Neutrophil (primary cell): ENCODE results near the gene UBB.
A peak's percentile ranks its signal among the peaks of the same experiment; 100 is the strongest.

Source experiments
- H3K27ac ChIP-seq: fragments of 200-600 bp; sonication (generic); 2 replicates; pipeline ENCODE4 v1.5.1; 2016; ENCODE audit warnings: mild to moderate bottlenecking, moderate library complexity
- H3K27me3 ChIP-seq: fragments of 200-600 bp; sonication (generic); 2 replicates; pipeline ENCODE4 v1.6.0; 2016; ENCODE audit warnings: mild to moderate bottlenecking
- H3K36me3 ChIP-seq: fragments of 200-600 bp; sonication (generic); 2 replicates; pipeline ENCODE4 v1.5.1; 2017
- H3K4me1 ChIP-seq, 2 experiments: fragments of 200-600 bp in 1 of 2; sonication (generic) in 1 of 2; 1 replicate in 1 of 2; 2 replicates in 1 of 2; pipeline versions ENCODE4 v1.5.1 to v1.6.1; 2013 to 2016; ENCODE audit warnings: low read depth in 1 of 2, low read length in 1 of 2, mild to moderate bottlenecking in 1 of 2, moderate library complexity in 1 of 2; ENCODE audit not compliant: control insufficient read depth in 1 of 2, insufficient read depth in 1 of 2
- H3K4me3 ChIP-seq, 2 experiments: fragments of 200-600 bp in 1 of 2; sonication (generic) in 1 of 2; 1 replicate in 1 of 2; 2 replicates in 1 of 2; pipeline ENCODE4 v1.5.1; 2013 to 2016; ENCODE audit warnings: low read depth in 1 of 2, low read length in 1 of 2, mild to moderate bottlenecking in 1 of 2, moderate library complexity in 1 of 2
- H3K9me3 ChIP-seq: fragments of 200-600 bp; sonication (generic); 2 replicates; pipeline ENCODE4 v1.5.1; 2016
- TF ChIP-seq, protein P1 (sequence below): fragments of 200-600 bp; sonication (generic); IDR thresholded peaks from 2 replicates; pipeline ENCODE4 v1.5.1; 2016; ENCODE audit warnings: antibody characterized with exemption

The UBB gene

DNA sequence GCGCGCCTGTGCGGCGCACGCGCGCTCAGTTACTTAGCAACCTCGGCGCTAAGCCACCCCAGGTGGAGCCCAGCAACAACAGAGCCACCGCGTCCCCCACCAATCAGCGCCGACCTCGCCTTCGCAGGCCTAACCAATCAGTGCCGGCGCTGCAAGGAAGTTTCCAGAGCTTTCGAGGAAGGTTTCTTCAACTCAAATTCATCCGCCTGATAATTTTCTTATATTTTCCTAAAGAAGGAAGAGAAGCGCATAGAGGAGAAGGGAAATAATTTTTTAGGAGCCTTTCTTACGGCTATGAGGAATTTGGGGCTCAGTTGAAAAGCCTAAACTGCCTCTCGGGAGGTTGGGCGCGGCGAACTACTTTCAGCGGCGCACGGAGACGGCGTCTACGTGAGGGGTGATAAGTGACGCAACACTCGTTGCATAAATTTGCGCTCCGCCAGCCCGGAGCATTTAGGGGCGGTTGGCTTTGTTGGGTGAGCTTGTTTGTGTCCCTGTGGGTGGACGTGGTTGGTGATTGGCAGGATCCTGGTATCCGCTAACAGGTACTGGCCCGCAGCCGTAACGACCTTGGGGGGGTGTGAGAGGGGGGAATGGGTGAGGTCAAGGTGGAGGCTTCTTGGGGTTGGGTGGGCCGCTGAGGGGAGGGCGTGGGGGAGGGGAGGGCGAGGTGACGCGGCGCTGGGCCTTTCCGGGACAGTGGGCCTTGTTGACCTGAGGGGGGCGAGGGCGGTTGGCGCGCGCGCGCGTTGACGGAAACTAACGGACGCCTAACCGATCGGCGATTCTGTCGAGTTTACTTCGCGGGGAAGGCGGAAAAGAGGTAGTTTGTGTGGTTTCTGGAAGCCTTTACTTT is at the start of gene UBB:
TSS of gene UBB (plus strand) at position 452 of the 856 bp plus-strand sequence. CDS start 817 bp downstream, outside the sequence.
- no peaks in the 10 kb centered on the region for H3K9me3 ChIP-seq
- peaks cover under 1% of the 10 kb centered on the region for H3K27me3 ChIP-seq
- H3K36me3 ChIP-seq: peaks cover 17% of the 10 kb centered on the region
- peak within 1 kb of the TSS; percentile 81 for H3K27ac ChIP-seq
- TF ChIP-seq, protein P1, sequence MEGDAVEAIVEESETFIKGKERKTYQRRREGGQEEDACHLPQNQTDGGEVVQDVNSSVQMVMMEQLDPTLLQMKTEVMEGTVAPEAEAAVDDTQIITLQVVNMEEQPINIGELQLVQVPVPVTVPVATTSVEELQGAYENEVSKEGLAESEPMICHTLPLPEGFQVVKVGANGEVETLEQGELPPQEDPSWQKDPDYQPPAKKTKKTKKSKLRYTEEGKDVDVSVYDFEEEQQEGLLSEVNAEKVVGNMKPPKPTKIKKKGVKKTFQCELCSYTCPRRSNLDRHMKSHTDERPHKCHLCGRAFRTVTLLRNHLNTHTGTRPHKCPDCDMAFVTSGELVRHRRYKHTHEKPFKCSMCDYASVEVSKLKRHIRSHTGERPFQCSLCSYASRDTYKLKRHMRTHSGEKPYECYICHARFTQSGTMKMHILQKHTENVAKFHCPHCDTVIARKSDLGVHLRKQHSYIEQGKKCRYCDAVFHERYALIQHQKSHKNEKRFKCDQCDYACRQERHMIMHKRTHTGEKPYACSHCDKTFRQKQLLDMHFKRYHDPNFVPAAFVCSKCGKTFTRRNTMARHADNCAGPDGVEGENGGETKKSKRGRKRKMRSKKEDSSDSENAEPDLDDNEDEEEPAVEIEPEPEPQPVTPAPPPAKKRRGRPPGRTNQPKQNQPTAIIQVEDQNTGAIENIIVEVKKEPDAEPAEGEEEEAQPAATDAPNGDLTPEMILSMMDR: peak; percentile 21
- H3K4me3 ChIP-seq: peak within 1 kb of the TSS; percentile 73 to 74
- H3K4me1 ChIP-seq: peaks cover 8 to 11% of the 10 kb centered on the region in 2 experiments

GRCh38 chr17:16338391-16338790 is 42.5 kb upstream of the UBB start:
- Histone ChIP-seq H3K36me3 (no peaks in the 10 kb centered on the region), H3K27ac (no peak overlapping the region), H3K27me3 (no peaks in the 10 kb centered on the region), H3K9me3 (no peaks in the 10 kb centered on the region), H3K4me3 (no peak overlapping the region), H3K4me1 (peaks cover 8 to 9% of the 10 kb centered on the region in 2 experiments)
- TF ChIP-seq, protein P1: no peak

DNA sequence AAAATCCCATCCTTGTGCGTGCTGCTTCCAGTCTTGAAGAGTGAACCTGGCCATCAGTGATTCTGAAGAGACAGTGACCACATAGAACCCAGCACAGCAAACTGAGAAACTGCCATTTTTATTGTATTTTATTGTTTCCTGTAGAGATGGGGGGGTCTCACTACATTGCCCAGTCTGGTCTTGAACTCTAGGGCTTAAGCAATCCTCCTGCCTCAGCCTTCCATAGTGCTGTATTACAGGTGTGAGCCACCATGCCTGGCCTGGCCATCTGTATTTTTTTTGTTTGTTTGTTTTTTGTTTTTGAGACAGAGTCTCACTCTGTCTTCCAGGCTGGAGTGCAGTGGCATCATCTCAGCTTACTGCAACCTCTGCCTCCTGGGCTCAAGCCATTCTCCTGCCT is 41.5 kb upstream of the UBB start:
- Histone ChIP-seq H3K27me3 (no peaks in the 10 kb centered on the region), H3K27ac (no peak overlapping the region), H3K4me3 (no peak overlapping the region), H3K4me1 (peaks cover 10 to 15% of the 10 kb centered on the region in 2 experiments), H3K36me3 (no peaks in the 10 kb centered on the region), H3K9me3 (no peaks in the 10 kb centered on the region)
- TF ChIP-seq, protein P1: no peak

DNA sequence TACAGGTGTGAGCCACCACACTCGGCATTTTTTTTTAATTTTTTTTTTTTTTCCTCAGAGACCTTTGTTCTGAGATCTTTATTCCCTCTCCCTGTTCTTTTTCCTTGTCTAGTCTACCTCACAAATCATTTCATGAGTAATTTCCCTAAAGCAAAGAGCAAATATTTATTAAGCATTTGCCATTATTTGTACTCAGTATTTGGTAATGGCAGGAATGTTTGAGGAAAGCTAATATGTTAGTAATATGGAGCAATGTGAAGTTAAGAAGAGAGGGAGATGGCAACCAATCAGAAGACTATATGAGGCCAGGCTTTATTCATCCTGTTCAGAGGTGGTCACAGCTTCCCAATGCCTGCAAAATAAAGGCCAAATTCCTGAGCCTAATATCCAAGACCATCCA is 40.9 kb upstream of the UBB start:
- Histone ChIP-seq H3K27ac (no peak overlapping the region), H3K4me3 (no peak overlapping the region), H3K27me3 (no peaks in the 10 kb centered on the region), H3K9me3 (no peaks in the 10 kb centered on the region), H3K36me3 (no peaks in the 10 kb centered on the region), H3K4me1 (peaks cover 10 to 15% of the 10 kb centered on the region in 2 experiments)
- TF ChIP-seq, protein P1: no peak

DNA sequence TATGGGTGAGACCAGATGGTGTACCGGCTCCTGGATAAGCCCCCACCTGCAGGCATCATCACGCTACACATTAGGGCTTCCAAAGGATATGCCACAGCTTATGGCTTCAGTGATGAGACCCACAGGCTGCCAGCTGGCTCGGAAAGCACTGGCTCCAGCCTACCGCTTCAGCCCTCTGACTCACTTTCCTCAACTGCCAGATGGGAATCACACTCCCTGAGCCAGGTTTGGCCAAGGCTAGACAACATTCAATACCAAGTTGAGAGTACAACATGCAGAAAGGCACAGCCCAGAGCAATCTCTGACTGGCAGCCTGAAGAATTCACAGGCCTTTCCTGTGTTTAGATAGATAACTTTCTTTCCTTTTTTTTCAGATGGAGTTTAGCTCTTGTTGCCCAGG is 37.9 kb upstream of the UBB start:
- peaks cover 10 to 15% of the 10 kb centered on the region in 2 experiments for H3K4me1 ChIP-seq
- no peaks in the 10 kb centered on the region for H3K27me3 ChIP-seq
- TF ChIP-seq, protein P1: no peak
- no peaks in the 10 kb centered on the region for H3K9me3 ChIP-seq
- no peak overlapping the region for H3K4me3 ChIP-seq
- no peaks in the 10 kb centered on the region for H3K36me3 ChIP-seq
- H3K27ac ChIP-seq: no peak overlapping the region
